Mucosa of descending colon (tissue), 3 donors: ENCODE data around the gene ZNF223. TPM values are rescaled to one million over a fixed set of nuclear protein-coding genes. Genes with fewer than 3 reads are reported as not detected.

Source experiments
- ATAC-seq: fragments of 200-7000 bp; cut with Tn5 transposase; one replicate; pipeline ENCODE4 v1.9.1; 2020; ENCODE audit warnings: mild to moderate bottlenecking, moderate library complexity
- DNase-seq, 3 donors: peaks; one replicate each; pipeline ENCODE4 v3.0.0-alpha.2; 2020
- H3K36me3 ChIP-seq: fragments of 200-600 bp; one replicate; pipeline ENCODE4 v1.8.0; 2021; ENCODE audit warnings: low read depth, mild to moderate bottlenecking
- H3K4me1 ChIP-seq: fragments of 200-600 bp; one replicate; pipeline ENCODE4 v1.8.0; 2021; ENCODE audit warnings: low read depth, mild to moderate bottlenecking
- H3K4me3 ChIP-seq: fragments of 200-600 bp; one replicate; pipeline ENCODE4 v1.8.0; 2021; ENCODE audit warnings: mild to moderate bottlenecking
- H3K9me3 ChIP-seq: fragments of 200-600 bp; one replicate; pipeline ENCODE4 v1.8.0; 2021; ENCODE audit warnings: mild to moderate bottlenecking
- intact Hi-C, 2 donors: fragments of 100-400 bp; cut with DNase I in 1 of 2; cut with micrococcal nuclease in 1 of 2; formaldehyde crosslinking; loops; one replicate each; pipeline versions ENCODE4 v1.11.0 to v1.11.1; 2022; cut with DNase I, micrococcal nuclease
- total RNA-seq, 3 donors: library from RNA; stranded (reverse); fragmentation: NEBNext Ultra II Directional in 2 of 3; extraction: Animal tissue kit (Norgen Biotek cat#: 25700) in 2 of 3; gene quantifications; one replicate each; pipeline versions ENCODE4 v1.2.1 to v1.2.4, GENCODE V29; 2021 to 2023
- TF ChIP-seq, protein P1 (sequence below): fragments of 200-600 bp; IDR thresholded peaks from one replicate; pipeline ENCODE4 v1.8.0; 2022; ENCODE audit warnings: antibody characterized with exemption, mild to moderate bottlenecking
- donor health status: DM: no; HTN: no; CAD: no; lungs with moderate emphysema.
- donor health status: DM: no; HTN: no; CAD: no.
- donor health status: DM: no; HTN: yes; CAD: no.

ZNF223 gene
- total RNA-seq, 3 donors from 2014 or later: 4.7 to 8.7 (median 6.0) TPM

DNA sequence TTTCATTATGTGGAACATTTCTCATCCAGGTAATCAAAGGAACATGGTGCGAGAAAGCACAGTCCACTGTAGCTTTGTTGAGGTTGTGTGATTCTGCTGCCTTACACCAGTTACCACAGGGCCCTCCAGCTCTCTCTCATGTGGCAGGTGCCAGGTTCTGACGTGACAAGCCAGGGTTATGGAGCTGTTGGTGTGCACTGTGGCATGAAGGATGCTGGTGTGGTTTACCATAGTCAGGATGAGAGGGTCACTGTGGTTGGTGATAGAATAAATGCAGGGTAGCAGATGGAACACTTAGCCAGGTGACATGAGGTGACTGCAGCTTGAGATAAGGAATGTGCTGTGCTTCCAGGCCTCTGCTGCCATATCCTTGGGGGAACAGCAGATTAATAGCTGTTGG lies 7.4 kb downstream of the ZNF223 start:
- H3K4me3 ChIP-seq: no peak overlapping the region
- no peak for ATAC-seq
- peaks cover 13% of the 10 kb centered on the region for H3K9me3 ChIP-seq

DNA sequence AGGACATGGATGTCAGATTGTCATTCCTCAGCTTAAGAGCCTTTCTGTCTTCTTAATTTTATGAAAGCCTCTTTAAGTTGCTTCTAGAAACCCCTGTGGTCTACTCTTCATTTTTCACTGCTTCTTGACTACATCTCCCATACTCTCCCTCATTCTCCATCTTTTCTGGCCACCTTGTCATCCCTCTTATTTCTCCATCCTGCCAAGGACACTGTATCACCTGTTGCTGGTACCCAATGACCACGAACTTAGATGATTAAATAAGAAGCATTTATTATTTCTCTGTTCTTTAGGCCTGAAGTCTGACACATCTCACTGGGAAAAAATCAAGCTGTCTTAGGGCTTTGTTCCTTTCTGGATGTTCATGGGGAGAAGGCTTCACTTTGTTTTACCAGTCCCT lies 9.2 kb downstream of the ZNF223 start:
- no peak for DNase-seq
- H3K4me1 ChIP-seq: no peaks in the 10 kb centered on the region
- peaks cover 23% of the 10 kb centered on the region for H3K9me3 ChIP-seq
- TF ChIP-seq, protein P1, sequence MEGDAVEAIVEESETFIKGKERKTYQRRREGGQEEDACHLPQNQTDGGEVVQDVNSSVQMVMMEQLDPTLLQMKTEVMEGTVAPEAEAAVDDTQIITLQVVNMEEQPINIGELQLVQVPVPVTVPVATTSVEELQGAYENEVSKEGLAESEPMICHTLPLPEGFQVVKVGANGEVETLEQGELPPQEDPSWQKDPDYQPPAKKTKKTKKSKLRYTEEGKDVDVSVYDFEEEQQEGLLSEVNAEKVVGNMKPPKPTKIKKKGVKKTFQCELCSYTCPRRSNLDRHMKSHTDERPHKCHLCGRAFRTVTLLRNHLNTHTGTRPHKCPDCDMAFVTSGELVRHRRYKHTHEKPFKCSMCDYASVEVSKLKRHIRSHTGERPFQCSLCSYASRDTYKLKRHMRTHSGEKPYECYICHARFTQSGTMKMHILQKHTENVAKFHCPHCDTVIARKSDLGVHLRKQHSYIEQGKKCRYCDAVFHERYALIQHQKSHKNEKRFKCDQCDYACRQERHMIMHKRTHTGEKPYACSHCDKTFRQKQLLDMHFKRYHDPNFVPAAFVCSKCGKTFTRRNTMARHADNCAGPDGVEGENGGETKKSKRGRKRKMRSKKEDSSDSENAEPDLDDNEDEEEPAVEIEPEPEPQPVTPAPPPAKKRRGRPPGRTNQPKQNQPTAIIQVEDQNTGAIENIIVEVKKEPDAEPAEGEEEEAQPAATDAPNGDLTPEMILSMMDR: no peak
- no peak overlapping the region for H3K4me3 ChIP-seq
- peaks cover 6% of the 10 kb centered on the region for H3K36me3 ChIP-seq
- intact Hi-C loops: no loop called here
- ATAC-seq: no peak

More for the DNA sequence above, 7.4 kb downstream of the ZNF223 start:
- Histone ChIP-seq H3K36me3 (peaks cover 6% of the 10 kb centered on the region), H3K4me1 (no peaks in the 10 kb centered on the region)
- intact Hi-C loops: no loop called here
- TF ChIP-seq, protein P1: no peak
- no peak for DNase-seq

DNA sequence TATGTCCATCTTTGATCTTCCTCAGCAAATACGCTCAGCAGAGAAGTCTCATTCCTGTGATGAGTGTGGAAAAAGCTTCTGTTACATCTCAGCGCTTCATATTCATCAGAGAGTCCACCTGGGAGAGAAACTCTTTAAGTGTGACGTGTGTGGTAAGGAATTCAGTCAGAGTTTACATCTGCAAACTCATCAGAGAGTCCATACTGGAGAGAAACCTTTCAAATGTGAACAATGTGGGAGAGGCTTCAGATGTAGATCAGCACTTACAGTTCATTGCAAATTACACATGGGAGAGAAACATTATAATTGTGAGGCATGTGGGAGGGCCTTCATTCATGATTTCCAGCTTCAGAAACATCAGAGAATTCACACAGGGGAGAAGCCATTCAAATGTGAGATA lies 14.5 kb downstream of the ZNF223 start:
- H3K36me3 ChIP-seq: peaks cover 6% of the 10 kb centered on the region
- H3K4me3 ChIP-seq: no peak overlapping the region
- ATAC-seq: no peak
- intact Hi-C loops: no loop called here
- H3K9me3 ChIP-seq: peaks cover 54% of the 10 kb centered on the region
- no peak for DNase-seq
- no peaks in the 10 kb centered on the region for H3K4me1 ChIP-seq
- TF ChIP-seq, protein P1: no peak

DNA sequence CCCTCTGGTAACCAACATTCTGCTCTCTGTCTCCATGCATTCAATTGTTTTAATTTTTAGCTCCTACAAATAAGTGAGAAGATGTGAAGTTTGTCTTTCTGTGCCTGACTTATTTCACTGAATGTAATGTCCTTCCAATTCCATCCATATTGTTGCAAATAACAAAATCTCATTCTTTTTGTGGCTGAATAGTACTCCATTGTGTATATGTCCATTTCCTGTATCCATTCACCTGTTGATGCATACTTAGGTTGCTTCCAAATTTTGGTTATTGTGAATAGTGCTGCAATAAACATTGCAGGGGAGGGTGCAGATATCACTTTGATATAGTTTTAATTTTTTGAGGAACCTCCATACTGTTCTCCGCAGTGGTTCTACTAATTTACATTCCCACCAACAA lies 17.6 kb downstream of the ZNF223 start:
- Histone ChIP-seq H3K4me1 (peaks cover 6% of the 10 kb centered on the region), H3K4me3 (no peak overlapping the region), H3K9me3 (peaks cover 44% of the 10 kb centered on the region), H3K36me3 (no peaks in the 10 kb centered on the region)
- DNase-seq (no peak), ATAC-seq (no peak)
- TF ChIP-seq, protein P1: no peak
- intact Hi-C loops: no loop called here

DNA sequence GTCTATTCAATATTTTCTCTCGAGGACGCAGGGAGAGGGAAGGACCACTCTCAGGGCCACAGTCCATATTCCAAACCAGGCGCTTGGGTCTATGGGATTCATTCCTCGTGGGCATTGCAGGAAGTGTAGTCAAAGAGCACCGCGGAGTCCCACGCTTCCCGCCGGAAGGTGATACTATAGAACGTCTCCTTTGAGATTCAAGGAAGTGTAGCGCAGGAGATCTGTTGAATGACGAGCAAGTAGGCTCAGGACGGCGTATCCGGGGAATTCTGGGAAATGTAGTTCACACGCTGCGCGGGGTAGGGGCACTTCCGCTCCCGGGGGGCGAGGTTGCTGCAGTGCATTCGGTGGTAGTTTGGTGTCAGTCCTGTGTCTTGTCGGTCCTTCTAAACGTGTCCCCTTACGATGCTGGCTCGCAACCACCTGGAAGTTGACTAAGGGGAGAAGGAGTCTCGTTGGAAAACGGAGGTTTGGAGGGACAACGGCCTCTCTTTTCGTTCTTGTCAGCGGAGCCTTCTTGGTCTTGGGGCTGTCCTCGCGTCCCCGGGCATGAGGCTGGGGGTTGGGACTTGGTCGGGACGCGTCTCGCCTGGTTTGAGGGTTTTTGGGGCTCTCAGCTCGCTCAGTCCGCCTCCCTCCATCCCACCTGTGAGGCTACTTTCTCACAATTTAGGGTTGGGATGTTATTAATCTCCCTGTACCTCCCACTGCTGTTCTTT lies 20.1 kb downstream of the ZNF223 start, which contains the start of gene ZNF284:
Gene ZNF284, plus strand, starts transcription at position 336 of the 719 bp plus-strand sequence. CDS start 4,231 bp downstream, outside the sequence.
- Histone ChIP-seq H3K36me3 (no peaks in the 10 kb centered on the region), H3K4me3 (peak within 1 kb of the TSS; percentile 30), H3K4me1 (peaks cover 6% of the 10 kb centered on the region), H3K9me3 (peaks cover 21% of the 10 kb centered on the region)
- peak; percentile 87 to 89 (median 88) for DNase-seq
- intact Hi-C loops: no loop called here
- TF ChIP-seq, protein P1: no peak
- peak; percentile 100 for ATAC-seq
